ENCODE measurements around the gene CGREF1. TPM values are rescaled to one million over a fixed set of nuclear protein-coding genes. Genes with fewer than 3 reads are reported as not detected.

Gene CGREF1
- total RNA-seq, 1 donor from 2014 or later, result 2.3 TPM

DNA sequence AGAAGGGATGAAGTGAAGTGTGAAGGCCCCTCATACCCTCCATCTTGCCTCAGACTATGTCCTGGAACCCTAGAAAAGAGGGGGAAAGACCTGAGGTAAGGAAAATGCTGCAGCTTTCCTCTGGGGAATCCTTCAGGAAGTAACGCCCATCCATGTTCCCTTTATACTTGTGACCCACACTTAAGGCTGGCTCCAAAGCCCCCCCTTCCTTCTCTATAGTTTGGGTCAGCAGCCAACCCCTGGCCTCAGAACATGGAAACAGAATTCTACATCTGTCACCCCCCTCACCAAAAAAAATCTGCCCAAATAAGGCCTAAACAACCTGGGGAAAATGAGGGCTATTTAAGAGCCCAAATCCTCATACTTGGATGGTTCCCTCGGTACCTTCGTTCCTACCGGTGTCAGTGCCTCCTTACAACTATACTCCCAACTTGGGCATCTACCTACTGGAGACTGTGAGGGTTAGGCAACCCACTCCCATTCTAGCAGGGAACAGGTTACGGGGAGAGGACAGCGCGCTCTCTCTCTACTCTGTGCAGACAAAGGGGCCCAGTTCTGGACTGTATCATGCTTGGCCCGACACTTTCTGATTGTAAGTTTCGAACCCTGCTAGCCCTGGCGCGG, 48.2 kb downstream of the CGREF1 start:
- no peak for TF ChIP-seq CTCF (conservative IDR thresholded peaks at IDR 0.05; ENCODE audit: low read depth, low read length)
- no peak for DNase-seq (ENCODE audit: low read depth)
- peak overlapping the region; percentile 100 for H3K4me3 ChIP-seq (ENCODE audit: low read depth, low read length)

DNA sequence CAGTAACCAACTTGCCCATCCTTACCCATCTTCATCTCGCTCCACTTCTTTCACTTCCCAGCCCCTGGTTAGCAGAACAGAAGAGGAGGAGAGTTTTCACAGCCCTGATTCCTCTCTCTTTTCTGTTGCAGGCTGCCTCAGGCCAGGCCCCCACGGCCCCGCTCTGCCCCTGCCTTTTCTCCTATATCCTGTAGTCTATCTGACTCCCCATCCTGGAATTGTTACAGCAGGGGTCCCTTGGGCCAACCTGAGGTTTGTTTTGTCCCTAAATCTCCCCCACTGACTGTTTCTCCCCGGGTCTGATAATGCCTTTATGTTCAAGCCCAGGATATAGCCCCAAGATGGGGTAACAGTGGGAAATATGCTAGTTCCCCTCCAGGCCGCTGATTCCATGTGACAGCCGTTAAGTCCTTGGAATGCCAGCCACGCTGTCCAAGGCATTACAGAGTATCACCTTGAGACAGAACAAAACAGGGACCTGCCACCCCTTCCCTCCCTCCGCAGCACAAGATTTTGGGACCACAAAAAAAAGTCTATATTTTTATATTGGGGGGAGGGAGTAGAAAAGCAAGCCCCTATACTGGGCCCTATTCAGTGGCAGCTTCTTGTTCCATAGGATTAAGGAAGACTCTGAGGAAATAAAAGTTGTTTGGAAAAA, 48.8 kb downstream of the CGREF1 start:
- TF ChIP-seq CTCF (conservative IDR thresholded peaks at IDR 0.05; ENCODE audit: low read depth, low read length), result no peak
- DNase-seq (ENCODE audit: low read depth), result no peak
- H3K4me3 ChIP-seq (ENCODE audit: low read depth, low read length), result peak overlapping the region; percentile 100

DNA sequence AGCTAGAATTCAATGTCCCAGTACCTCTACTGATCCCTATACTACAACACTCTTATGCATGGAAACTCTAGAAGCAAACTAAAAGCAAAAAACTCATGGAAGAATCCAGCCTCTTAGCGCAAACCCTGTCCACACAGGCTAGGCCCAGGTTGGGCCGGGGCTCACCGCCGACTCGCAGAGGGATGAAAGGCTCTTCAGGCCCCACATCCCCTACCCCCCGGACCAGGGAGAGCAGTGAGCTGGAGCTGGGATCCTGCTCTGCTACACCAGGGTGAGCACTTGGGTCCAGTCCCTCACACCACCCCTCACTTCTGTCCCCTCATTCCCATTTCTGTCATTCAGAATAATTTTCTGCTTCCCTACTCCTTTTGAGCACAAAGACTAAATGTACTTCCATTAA, 49.5 kb downstream of the CGREF1 start:
- no peak for DNase-seq (ENCODE audit: low read depth)
- no peak for TF ChIP-seq CTCF (conservative IDR thresholded peaks at IDR 0.05; ENCODE audit: low read depth, low read length)
- no peak overlapping the region for H3K4me3 ChIP-seq (ENCODE audit: low read depth, low read length)

DNA sequence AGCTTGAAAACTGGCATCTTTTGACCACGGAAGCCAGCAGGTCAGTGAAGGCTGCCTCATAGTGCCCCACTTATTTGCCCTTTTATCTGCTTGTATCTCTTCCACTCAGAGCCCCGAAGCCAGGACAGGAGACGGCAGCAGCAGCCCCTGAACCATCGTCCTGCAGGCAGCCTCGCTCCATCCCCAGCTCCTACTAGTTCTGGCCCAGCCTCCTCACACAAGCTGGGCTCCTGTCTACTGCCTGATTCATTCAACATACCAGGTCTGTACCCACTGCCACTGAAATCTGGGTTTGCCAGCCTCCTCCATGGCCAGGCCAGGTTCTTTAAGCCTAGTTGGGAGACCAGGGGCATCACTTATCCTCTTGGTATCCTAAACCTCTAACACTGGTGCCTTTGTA, 51.5 kb downstream of the CGREF1 start:
- H3K4me3 ChIP-seq (ENCODE audit: low read depth, low read length), result no peak overlapping the region
- DNase-seq (ENCODE audit: low read depth), result no peak
- TF ChIP-seq CTCF (conservative IDR thresholded peaks at IDR 0.05; ENCODE audit: low read depth, low read length), result no peak

GRCh38 chr2:27065128-27065527, 53.8 kb downstream of the CGREF1 start:
- no peak for DNase-seq (ENCODE audit: low read depth)
- no peak for TF ChIP-seq CTCF (conservative IDR thresholded peaks at IDR 0.05; ENCODE audit: low read depth, low read length)
- H3K4me3 ChIP-seq (ENCODE audit: low read depth, low read length), result no peak overlapping the region

DNA sequence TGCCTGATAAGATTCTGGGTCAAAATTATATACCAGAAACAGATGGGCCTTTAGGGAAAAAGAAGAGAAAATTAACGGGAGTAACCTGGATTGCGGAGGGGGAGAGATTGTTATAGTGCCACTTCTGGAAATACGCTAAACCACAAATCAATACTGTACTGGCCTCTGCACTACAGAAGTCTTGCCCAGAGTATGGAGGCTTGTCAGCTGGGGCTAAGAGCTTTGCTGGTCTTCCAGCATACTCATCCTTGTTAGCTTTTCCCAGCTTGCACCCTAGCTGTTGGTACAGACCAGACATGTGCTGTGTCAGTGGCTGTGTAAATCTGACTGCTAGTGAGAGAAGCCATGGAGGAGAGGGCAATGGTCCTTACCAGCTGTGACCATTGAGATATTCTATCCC, 58.6 kb downstream of the CGREF1 start:
- no peak for TF ChIP-seq CTCF (conservative IDR thresholded peaks at IDR 0.05; ENCODE audit: low read depth, low read length)
- DNase-seq (ENCODE audit: low read depth), result no peak
- H3K4me3 ChIP-seq (ENCODE audit: low read depth, low read length), result no peak overlapping the region
